Motor neuron (in vitro differentiated cells): ENCODE results near the gene ERGIC3. TPM values are rescaled to one million over a fixed set of nuclear protein-coding genes. Genes with fewer than 3 reads are reported as not detected.

Experiments
- ATAC-seq, 8 experiments: fragments of 200-7000 bp; cut with Tn5 transposase; replicated peaks in 6 of 8; 2 replicates each; pipeline ENCODE4 v1.8.0; 2021; ENCODE audit warnings: mild to moderate bottlenecking in 8 of 8, moderate library complexity in 8 of 8
- H3K27ac ChIP-seq, 2 donors: fragments of 250-450 bp; sonication (Bioruptor Pico); 2 replicates each; pipeline ENCODE4 v1.9.0; 2021; ENCODE audit warnings: antibody characterized with exemption in 2 of 2, mild to moderate bottlenecking in 2 of 2, moderate library complexity in 1 of 2
- H3K4me1 ChIP-seq, 2 donors: fragments of 250-450 bp; sonication (Bioruptor Pico); replicated peaks in 1 of 2; 2 replicates each; pipeline ENCODE4 v1.6.1; 2021; ENCODE audit warnings: antibody characterized with exemption in 2 of 2, mild to moderate bottlenecking in 2 of 2, moderate library complexity in 1 of 2
- H3K4me3 ChIP-seq, 5 donors: fragments of 250-450 bp; sonication (Bioruptor Pico); 2 replicates each; pipeline ENCODE4 v1.9.0; 2021; ENCODE audit warnings: antibody characterized with exemption in 5 of 5, mild to moderate bottlenecking in 5 of 5, moderate library complexity in 4 of 5
- WGBS, 10 experiments: fragments of 450-650 bp; shearing (Covaris generic); methylation state at CpG; one replicate each; pipeline ENCODE4 v1.0.0; 2022; 5-methylcytosine and 5-hydroxymethylcytosine counted together
- in situ Hi-C, 9 experiments: fragments of 400-800 bp; cut with MboI; loops; one replicate each; pipeline ENCODE4 v1.15.0; 2021; ENCODE audit warnings: low sequenced_read_pairs in 9 of 9, low pct_unique_long_range_greater_than_20kb in 2 of 9; ENCODE audit not compliant: unreplicated experiment in 9 of 9
- total RNA-seq, 8 experiments: library from RNA; unstranded; fragments of 300-600 nt; gene quantifications; 2 replicates each; pipeline versions ENCODE4 v1.2.3 to v1.2.4, GENCODE V29; 2022

Gene ERGIC3
- total RNA-seq, 8 experiments from 2014 or later: 148 to 328 (median 266) TPM

- no peak for ATAC-seq
- no peak overlapping the region for H3K27ac ChIP-seq
- H3K4me3 ChIP-seq: no peak overlapping the region
- WGBS, 10 experiments: 14 to 80% (median 71%) methylated on average over 1 to 3 of the region's 4 CpGs; no CpG with 5 or more reads in 2 of the 10 experiments
- peaks cover 0 to 3% of the 10 kb centered on the region in 2 donors for H3K4me1 ChIP-seq
- in situ Hi-C loops: no loop called here
These were observed 62.5 kb downstream of the ERGIC3 start for GRCh38 chr20:35604449-35604747.

GRCh38 chr20:35606127-35606526 is 64.2 kb downstream of the ERGIC3 start:
- H3K4me1 ChIP-seq: peaks cover 0 to 3% of the 10 kb centered on the region in 2 donors
- in situ Hi-C loops: no loop called here
- no peak overlapping the region for H3K27ac ChIP-seq
- no peak overlapping the region for H3K4me3 ChIP-seq
- ATAC-seq: no peak
- WGBS, 10 experiments: 50 to 89% methylated on average over 1 to 2 of the region's 4 CpGs; no CpG with 5 or more reads in 8 of the 10 experiments

Other genes starting within 250 kb of the ERGIC3 start
- gene FAM83C, start 249.7 kb upstream of the ERGIC3 start, total RNA-seq: under 1 TPM in 5 of 8 experiments, not detected in 3; 0.15 to 0.43 (median 0.25) TPM
- gene UQCC1, start 130.1 kb upstream of the ERGIC3 start, total RNA-seq: 10 to 100 TPM; 24.9 to 79.8 (median 39.2) TPM
- gene GDF5, start 103.8 kb upstream of the ERGIC3 start, total RNA-seq: 1 to 10 TPM in 1 of 8 experiments, under 1 TPM in 7; 0.13 to 5.1 (median 0.26) TPM
- 10 to 100 TPM; 11.7 to 31.7 (median 28.5) TPM for gene CEP250, start 86.5 kb upstream of the ERGIC3 start, total RNA-seq
- under 1 TPM in 1 of 8 experiments, not detected in 7; 0.31 TPM for gene C20orf173, start 12.4 kb upstream of the ERGIC3 start, total RNA-seq
- gene SPAG4, start 73.8 kb downstream of the ERGIC3 start, total RNA-seq: 10 to 100 TPM in 2 of 8 experiments, 1 to 10 TPM in 5, under 1 TPM in 1; 0.36 to 10.5 (median 4.3) TPM
- gene CPNE1, start 122.8 kb downstream of the ERGIC3 start, total RNA-seq: 100 to 1,000 TPM in 7 of 8 experiments, 10 to 100 TPM in 1; 88.8 to 205 (median 124) TPM
- 10 to 100 TPM; 33.1 to 98.0 (median 51.1) TPM for gene RBM12, start 122.8 kb downstream of the ERGIC3 start, total RNA-seq
- gene NFS1, start 157.3 kb downstream of the ERGIC3 start, total RNA-seq: 10 to 100 TPM; 11.1 to 37.2 (median 17.7) TPM
- gene ROMO1, start 157.3 kb downstream of the ERGIC3 start, total RNA-seq: 100 to 1,000 TPM; 178 to 374 (median 295) TPM
- 100 to 1,000 TPM; 254 to 567 (median 319) TPM for gene RBM39, start 200.2 kb downstream of the ERGIC3 start, total RNA-seq
- gene PHF20, start 229.9 kb downstream of the ERGIC3 start, total RNA-seq: 10 to 100 TPM; 15.4 to 53.7 (median 31.5) TPM